ENCODE data around the gene GPATCH4. TPM values are rescaled to one million over a fixed set of nuclear protein-coding genes. Genes with fewer than 3 reads are reported as not detected.

GPATCH4 gene
- total and polyA plus RNA-seq, 10 of the 15 experiments (the other 5 are each of a cell fraction or from before 2014, with no cell fraction given), result 35.5 to 111 (median 73.9) TPM

DNA sequence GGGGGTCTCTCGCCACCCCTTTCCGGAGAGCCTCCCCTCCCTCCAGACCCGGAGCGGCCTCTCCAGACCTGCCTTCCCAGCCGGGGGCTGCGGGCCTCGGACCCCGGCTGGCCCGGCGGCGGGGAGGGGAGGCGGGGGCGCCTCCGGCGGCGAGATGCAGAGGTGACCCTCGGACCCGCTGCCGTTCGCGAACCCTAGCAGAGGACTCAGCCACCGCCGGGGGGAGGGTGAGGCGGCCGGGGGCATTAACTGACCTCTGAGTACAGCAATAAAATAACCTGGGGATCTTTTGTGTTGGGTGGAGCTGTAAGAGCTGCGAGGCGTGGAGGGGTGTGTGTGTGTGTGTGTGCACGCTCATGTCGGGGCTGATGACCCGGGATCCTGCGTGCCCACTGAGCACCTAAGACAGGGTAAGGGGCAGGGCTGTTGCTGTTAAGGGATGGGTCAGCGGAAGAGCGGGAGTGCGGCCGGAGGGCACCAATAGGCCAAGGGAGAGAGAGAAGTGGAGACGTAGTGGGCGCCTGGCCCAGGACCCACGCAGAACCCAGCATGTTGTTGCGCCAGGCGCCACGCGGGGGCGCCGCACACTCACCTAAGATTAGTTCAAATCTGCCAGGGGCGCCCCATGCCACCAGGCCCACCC lies 24.3 kb upstream of the GPATCH4 start:
- Histone ChIP-seq H3K4me2 (ENCODE audit: control insufficient read depth, insufficient read depth) (no peak overlapping the region), H3K27me3 (replicated peaks in 1 of 2; ENCODE audit: control insufficient read depth in 2 of 2, insufficient read depth in 2 of 2, low read length in 1 of 2) (peaks cover 10 to 20% of the 10 kb centered on the region in 2 experiments), H3K4me3 (no peak overlapping the region), H4K20me1 (ENCODE audit: control insufficient read depth, insufficient read depth) (no peaks in the 10 kb centered on the region), H3K79me2 (ENCODE audit: control insufficient read depth, insufficient read depth, low read length) (no peaks in the 10 kb centered on the region), H3K9me3 (replicated peaks; ENCODE audit: control insufficient read depth, insufficient read depth, low read length) (no peaks in the 10 kb centered on the region), H3K27ac (ENCODE audit: control insufficient read depth, insufficient read depth) (no peak overlapping the region), H2AFZ (ENCODE audit: control insufficient read depth, low read depth, low read length) (no peak overlapping the region), H3K9ac (ENCODE audit: control insufficient read depth, insufficient read depth, low read length) (no peak overlapping the region), H3K4me1 (ENCODE audit: control insufficient read depth, insufficient read depth, low read length) (no peaks in the 10 kb centered on the region), H3K36me3 (ENCODE audit: control insufficient read depth in 2 of 2, insufficient read depth in 2 of 2, low read length in 1 of 2) (no peaks in the 10 kb centered on the region)
- CTCF ChIA-PET, result interaction anchor here (0.5 to 9.2 kb wide), 11 partner anchors 18 to 399 kb away, joined by 3 to 208 read pairs (median 13); partner anchors contain the start of genes BCAN and NES
- BruUV-seq (replicated peaks), result no TSS peak
- DNase-seq (ENCODE audit: low read depth, low spot score), result no peak
- POLR2A ChIA-PET, result interaction anchor here (0.6 kb wide), 1 partner anchor 667 kb away, joined by 3 read pairs; no protein-coding TSS in a partner anchor
- intact Hi-C loops (cut with micrococcal nuclease; ENCODE audit: unreplicated experiment), result loop anchor here (1.0 to 10.0 kb wide), 2 partner anchors 53 to 99 kb away; partner anchors contain the start of genes ISG20L2 and METTL25B
- in situ Hi-C loops (cut with MboI), result no loop called here
- SMC1A ChIA-PET (ENCODE audit: uncharacterized antibody, unreplicated experiment), result interaction anchor here (0.6 to 3.0 kb wide), 6 partner anchors 35 to 100 kb away, joined by 3 to 18 read pairs (median 3); no protein-coding TSS in a partner anchor
- ATAC-seq, result peak; percentile 78
- RAD21 ChIA-PET (ENCODE audit: unreplicated experiment), result no interaction called here
- no peak for FAIRE-seq
- 9% methylated on average over 36 of the region's 45 CpGs for WGBS (ENCODE audit: insufficient coverage, insufficient replicate concordance, low lambda C conversion rate, missing lambda C conversion rate)
- TF ChIP-seq, protein P1, sequence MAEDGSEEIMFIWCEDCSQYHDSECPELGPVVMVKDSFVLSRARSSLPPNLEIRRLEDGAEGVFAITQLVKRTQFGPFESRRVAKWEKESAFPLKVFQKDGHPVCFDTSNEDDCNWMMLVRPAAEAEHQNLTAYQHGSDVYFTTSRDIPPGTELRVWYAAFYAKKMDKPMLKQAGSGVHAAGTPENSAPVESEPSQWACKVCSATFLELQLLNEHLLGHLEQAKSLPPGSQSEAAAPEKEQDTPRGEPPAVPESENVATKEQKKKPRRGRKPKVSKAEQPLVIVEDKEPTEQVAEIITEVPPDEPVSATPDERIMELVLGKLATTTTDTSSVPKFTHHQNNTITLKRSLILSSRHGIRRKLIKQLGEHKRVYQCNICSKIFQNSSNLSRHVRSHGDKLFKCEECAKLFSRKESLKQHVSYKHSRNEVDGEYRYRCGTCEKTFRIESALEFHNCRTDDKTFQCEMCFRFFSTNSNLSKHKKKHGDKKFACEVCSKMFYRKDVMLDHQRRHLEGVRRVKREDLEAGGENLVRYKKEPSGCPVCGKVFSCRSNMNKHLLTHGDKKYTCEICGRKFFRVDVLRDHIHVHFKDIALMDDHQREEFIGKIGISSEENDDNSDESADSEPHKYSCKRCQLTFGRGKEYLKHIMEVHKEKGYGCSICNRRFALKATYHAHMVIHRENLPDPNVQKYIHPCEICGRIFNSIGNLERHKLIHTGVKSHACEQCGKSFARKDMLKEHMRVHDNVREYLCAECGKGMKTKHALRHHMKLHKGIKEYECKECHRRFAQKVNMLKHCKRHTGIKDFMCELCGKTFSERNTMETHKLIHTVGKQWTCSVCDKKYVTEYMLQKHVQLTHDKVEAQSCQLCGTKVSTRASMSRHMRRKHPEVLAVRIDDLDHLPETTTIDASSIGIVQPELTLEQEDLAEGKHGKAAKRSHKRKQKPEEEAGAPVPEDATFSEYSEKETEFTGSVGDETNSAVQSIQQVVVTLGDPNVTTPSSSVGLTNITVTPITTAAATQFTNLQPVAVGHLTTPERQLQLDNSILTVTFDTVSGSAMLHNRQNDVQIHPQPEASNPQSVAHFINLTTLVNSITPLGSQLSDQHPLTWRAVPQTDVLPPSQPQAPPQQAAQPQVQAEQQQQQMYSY (CRISPR knock-in tag; IDR thresholded peaks at IDR 0.05), result no peak
- TF ChIP-seq, protein P2, sequence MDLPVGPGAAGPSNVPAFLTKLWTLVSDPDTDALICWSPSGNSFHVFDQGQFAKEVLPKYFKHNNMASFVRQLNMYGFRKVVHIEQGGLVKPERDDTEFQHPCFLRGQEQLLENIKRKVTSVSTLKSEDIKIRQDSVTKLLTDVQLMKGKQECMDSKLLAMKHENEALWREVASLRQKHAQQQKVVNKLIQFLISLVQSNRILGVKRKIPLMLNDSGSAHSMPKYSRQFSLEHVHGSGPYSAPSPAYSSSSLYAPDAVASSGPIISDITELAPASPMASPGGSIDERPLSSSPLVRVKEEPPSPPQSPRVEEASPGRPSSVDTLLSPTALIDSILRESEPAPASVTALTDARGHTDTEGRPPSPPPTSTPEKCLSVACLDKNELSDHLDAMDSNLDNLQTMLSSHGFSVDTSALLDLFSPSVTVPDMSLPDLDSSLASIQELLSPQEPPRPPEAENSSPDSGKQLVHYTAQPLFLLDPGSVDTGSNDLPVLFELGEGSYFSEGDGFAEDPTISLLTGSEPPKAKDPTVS (IDR thresholded peaks at IDR 0.05; ENCODE audit: low read depth, low read length), result no peak
- TF ChIP-seq MTA2 (IDR thresholded peaks at IDR 0.05; ENCODE audit: low read depth) (no peak), JUND (IDR thresholded peaks at IDR 0.05; ENCODE audit: low read depth, low read length) (no peak), MYB (IDR thresholded peaks at IDR 0.05; ENCODE audit: borderline replicate concordance, low read depth, low read length) (no peak), IKZF1 (conservative IDR thresholded peaks at IDR 0.05) (peak; percentile 28; the same call in 1 of the 2 replicates), EZH2 (IDR thresholded peaks at IDR 0.05; ENCODE audit: borderline replicate concordance, control insufficient read depth, low read depth, low read length) (peak; percentile 91; the same call in 1 of the 2 replicates), RAD51 (IDR thresholded peaks at IDR 0.05) (no peak), KLF5 (IDR thresholded peaks at IDR 0.05; ENCODE audit: partially characterized antibody) (no peak), IKZF2 (IDR thresholded peaks at IDR 0.05) (no peak), CEBPB (IDR thresholded peaks at IDR 0.05; ENCODE audit: borderline replicate concordance in 1 of 2, low read depth in 2 of 2, low read length in 2 of 2) (no peak)
- TF ChIP-seq, protein P3, sequence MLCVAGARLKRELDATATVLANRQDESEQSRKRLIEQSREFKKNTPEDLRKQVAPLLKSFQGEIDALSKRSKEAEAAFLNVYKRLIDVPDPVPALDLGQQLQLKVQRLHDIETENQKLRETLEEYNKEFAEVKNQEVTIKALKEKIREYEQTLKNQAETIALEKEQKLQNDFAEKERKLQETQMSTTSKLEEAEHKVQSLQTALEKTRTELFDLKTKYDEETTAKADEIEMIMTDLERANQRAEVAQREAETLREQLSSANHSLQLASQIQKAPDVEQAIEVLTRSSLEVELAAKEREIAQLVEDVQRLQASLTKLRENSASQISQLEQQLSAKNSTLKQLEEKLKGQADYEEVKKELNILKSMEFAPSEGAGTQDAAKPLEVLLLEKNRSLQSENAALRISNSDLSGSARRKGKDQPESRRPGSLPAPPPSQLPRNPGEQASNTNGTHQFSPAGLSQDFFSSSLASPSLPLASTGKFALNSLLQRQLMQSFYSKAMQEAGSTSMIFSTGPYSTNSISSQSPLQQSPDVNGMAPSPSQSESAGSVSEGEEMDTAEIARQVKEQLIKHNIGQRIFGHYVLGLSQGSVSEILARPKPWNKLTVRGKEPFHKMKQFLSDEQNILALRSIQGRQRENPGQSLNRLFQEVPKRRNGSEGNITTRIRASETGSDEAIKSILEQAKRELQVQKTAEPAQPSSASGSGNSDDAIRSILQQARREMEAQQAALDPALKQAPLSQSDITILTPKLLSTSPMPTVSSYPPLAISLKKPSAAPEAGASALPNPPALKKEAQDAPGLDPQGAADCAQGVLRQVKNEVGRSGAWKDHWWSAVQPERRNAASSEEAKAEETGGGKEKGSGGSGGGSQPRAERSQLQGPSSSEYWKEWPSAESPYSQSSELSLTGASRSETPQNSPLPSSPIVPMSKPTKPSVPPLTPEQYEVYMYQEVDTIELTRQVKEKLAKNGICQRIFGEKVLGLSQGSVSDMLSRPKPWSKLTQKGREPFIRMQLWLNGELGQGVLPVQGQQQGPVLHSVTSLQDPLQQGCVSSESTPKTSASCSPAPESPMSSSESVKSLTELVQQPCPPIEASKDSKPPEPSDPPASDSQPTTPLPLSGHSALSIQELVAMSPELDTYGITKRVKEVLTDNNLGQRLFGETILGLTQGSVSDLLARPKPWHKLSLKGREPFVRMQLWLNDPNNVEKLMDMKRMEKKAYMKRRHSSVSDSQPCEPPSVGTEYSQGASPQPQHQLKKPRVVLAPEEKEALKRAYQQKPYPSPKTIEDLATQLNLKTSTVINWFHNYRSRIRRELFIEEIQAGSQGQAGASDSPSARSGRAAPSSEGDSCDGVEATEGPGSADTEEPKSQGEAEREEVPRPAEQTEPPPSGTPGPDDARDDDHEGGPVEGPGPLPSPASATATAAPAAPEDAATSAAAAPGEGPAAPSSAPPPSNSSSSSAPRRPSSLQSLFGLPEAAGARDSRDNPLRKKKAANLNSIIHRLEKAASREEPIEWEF (IDR thresholded peaks at IDR 0.05; ENCODE audit: insufficient replicate concordance, low read depth, low read length), result no peak
